ENCODE results near the gene GPR37L1.
"Not testable (repeated sequence)": the region's sequence is repeated elsewhere in the genome, so short reads cannot be mapped to it uniquely, and the experiment has no call there.

Gene GPR37L1

DNA sequence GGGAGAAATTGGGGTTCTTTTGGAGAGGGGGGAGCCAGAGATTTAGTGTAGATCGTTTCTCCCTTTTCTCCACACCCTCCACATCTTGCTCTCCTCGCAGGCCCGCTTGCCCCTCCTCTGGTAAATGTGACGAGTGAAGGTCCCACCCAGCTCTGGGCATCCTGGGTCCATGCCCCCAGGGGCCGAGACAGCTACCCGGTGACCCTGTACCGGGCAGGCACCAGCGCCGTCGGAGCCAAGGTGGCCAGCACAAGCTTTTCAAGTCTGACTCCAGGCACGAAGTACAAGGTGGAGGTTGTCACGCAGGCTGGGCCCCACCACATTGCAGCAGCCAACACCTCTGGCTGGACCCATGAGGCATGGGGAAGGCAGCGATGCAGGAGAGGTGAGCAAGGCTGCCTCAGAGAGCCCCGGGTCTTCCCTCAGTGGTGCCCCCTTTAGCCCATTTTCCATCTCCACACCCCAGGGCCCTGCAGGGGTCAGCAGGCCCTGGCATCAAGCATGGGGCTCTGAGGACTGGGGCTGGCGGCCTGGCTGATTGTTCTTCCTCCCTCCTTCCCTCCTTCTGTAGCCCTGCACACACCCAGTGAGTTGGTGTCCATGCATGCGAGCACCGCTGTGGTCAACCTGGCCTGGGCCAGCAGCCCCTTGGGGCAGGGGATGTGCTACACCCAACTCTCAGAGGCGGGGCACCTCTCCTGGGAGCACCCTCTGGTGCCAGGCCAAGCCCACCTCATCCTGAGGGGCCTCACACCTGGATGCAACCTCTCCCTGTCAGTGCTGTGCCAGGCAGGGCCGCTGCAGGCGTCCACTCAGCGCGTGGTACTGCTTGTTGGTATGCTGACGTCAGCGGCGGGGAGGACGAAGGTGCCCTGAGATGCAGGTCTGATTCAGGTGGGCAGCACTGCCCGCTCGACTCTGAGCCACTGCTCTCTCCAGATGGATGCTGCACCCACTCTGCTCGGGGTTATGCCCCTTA is 54.5 kb downstream of the GPR37L1 start:
- Histone ChIP-seq H3K9me3 (ENCODE audit: control insufficient read depth, insufficient read depth, low read depth, low read length) (no peaks in the 10 kb centered on the region), H3K4me1 (ENCODE audit: control insufficient read depth, insufficient read depth, low read length) (no peaks in the 10 kb centered on the region), H3K27ac (ENCODE audit: extremely low read depth, low read depth, low read length) (no peak overlapping the region), H3K4me3 (ENCODE audit: low read depth, low read length) (no peak overlapping the region), H3K36me3 (ENCODE audit: control insufficient read depth in 2 of 2, insufficient read depth in 1 of 2, low read length in 2 of 2) (no peaks in the 10 kb centered on the region)
- POLR2A ChIA-PET = no interaction called here
- TF ChIP-seq GLI4 (tag by site-specific recombination; IDR thresholded peaks at IDR 0.05) (no peak), ZNF560 (tag by site-specific recombination; IDR thresholded peaks at IDR 0.05; ENCODE audit: borderline replicate concordance) (no peak), ZNF600 (tag by site-specific recombination; IDR thresholded peaks at IDR 0.05) (no peak), ZNF114 (tag by site-specific recombination; IDR thresholded peaks at IDR 0.05) (no peak), ZNF544 (tag by site-specific recombination; IDR thresholded peaks at IDR 0.05) (no peak)
- TF ChIP-seq, protein P1, sequence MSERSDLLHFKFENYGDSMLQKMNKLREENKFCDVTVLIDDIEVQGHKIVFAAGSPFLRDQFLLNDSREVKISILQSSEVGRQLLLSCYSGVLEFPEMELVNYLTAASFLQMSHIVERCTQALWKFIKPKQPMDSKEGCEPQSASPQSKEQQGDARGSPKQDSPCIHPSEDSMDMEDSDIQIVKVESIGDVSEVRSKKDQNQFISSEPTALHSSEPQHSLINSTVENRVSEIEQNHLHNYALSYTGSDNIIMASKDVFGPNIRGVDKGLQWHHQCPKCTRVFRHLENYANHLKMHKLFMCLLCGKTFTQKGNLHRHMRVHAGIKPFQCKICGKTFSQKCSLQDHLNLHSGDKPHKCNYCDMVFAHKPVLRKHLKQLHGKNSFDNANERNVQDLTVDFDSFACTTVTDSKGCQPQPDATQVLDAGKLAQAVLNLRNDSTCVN (tag by site-specific recombination; optimal IDR thresholded peaks at IDR 0.05) = no peak
- TF ChIP-seq, protein P2, sequence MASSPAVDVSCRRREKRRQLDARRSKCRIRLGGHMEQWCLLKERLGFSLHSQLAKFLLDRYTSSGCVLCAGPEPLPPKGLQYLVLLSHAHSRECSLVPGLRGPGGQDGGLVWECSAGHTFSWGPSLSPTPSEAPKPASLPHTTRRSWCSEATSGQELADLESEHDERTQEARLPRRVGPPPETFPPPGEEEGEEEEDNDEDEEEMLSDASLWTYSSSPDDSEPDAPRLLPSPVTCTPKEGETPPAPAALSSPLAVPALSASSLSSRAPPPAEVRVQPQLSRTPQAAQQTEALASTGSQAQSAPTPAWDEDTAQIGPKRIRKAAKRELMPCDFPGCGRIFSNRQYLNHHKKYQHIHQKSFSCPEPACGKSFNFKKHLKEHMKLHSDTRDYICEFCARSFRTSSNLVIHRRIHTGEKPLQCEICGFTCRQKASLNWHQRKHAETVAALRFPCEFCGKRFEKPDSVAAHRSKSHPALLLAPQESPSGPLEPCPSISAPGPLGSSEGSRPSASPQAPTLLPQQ (tag by site-specific recombination; IDR thresholded peaks at IDR 0.05) = peak; percentile 38; the same call in 1 of the 2 replicates
- CTCF ChIA-PET = interaction anchor here (0.7 to 1.4 kb wide), 5 partner anchors 8 to 42 kb away, joined by 3 to 6 read pairs (median 4); no protein-coding TSS in a partner anchor

DNA sequence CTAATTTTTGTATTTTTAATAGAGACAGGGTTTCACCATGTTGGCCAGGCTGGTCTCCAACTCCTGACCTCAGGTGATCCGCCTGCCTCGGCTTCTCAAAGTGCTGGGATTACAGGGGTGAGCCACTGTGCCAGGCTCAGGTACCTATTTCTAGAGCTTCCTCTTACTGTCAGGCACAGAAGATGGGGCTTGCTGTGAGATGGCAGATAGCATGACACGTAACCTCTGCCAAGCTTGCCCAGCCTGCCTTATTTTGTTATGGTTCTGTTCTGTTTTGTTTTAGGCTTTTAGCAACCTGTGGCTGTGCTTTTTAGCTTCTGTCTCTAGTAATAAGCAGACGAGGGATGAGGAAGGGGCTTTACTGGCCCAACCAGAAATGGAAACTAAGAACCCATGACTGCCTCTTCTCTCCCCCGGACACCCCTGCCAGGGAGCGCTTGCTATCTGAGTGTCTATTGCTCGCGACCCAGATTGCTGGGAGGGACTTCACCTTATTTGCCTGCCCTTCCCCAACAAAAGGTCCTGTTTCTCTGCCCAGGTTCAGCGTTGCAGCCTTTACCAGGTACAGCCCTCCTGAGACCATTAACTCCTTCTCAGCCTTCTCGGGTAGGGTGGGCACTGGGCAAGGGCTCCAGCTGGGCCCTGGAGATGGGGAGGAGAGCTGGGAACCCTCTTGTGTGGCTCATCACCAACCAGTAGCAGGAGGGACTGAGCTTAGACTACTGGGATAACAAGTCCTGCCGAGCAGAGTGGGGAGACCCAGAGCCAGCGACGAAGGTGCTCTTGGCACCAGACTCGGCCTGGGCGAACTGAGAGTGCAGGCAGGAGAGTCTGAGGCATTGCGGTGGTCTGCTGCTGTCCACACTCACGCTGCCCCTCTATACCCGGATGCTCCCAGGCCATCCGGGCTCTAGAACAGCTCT is 57.4 kb downstream of the GPR37L1 start:
- Histone ChIP-seq H3K4me1 (ENCODE audit: control insufficient read depth, insufficient read depth, low read length) (no peaks in the 10 kb centered on the region), H3K27ac (ENCODE audit: extremely low read depth, low read depth, low read length) (no peak overlapping the region), H3K4me3 (ENCODE audit: low read depth, low read length) (no peak overlapping the region), H3K9me3 (ENCODE audit: control insufficient read depth, insufficient read depth, low read depth, low read length) (no peaks in the 10 kb centered on the region), H3K36me3 (ENCODE audit: control insufficient read depth in 2 of 2, insufficient read depth in 1 of 2, low read length in 2 of 2) (no peaks in the 10 kb centered on the region)
- POLR2A ChIA-PET = no interaction called here
- CTCF ChIA-PET = interaction anchor here (0.6 to 2.2 kb wide), 4 partner anchors 9 to 531 kb away, joined by 3 to 14 read pairs (median 3); no protein-coding TSS in a partner anchor
- TF ChIP-seq SCRT2 (tag by site-specific recombination; IDR thresholded peaks at IDR 0.05) (peak; percentile 29; the same call in 1 of the 2 replicates), ZNF548 (tag by site-specific recombination; IDR thresholded peaks at IDR 0.05) (no peak)

DNA sequence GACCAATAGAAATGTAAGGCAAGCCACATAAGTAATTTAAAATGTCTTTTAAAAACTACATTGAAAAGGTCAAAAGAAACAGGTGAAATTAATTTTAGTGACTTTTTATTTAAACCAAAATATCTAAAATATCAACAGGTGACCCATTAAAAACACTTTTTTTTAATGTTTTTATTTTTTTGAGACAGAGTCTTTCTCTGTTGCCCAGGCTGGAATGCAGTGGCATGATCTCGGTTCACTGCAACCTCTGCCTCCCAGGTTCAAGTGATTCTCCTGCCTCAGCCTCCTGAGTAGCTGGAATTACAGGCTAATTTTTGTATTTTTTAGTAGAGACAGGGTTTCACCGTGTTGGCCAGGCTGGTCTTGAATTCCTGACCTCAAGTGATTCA is 58.0 kb downstream of the GPR37L1 start:
- H3K9me3 ChIP-seq (ENCODE audit: control insufficient read depth, insufficient read depth, low read depth, low read length); H3K27ac ChIP-seq (ENCODE audit: extremely low read depth, low read depth, low read length); H3K4me1 ChIP-seq (ENCODE audit: control insufficient read depth, insufficient read depth, low read length); H3K4me3 ChIP-seq (ENCODE audit: low read depth, low read length); POLR2A ChIA-PET; H3K36me3 ChIP-seq (ENCODE audit: control insufficient read depth in 2 of 2, insufficient read depth in 1 of 2, low read length in 2 of 2): not testable (repeated sequence)
- TF ChIP-seq SCRT1 (tag by site-specific recombination; IDR thresholded peaks at IDR 0.05; ENCODE audit: borderline replicate concordance) (peak; percentile 55; the same call in 1 of the 2 replicates), SCRT2 (tag by site-specific recombination; IDR thresholded peaks at IDR 0.05) (peak; percentile 81)
- CTCF ChIA-PET = interaction anchor here (0.8 to 2.2 kb wide), 3 partner anchors 8 to 134 kb away, joined by 3 to 14 read pairs (median 3); no protein-coding TSS in a partner anchor

DNA sequence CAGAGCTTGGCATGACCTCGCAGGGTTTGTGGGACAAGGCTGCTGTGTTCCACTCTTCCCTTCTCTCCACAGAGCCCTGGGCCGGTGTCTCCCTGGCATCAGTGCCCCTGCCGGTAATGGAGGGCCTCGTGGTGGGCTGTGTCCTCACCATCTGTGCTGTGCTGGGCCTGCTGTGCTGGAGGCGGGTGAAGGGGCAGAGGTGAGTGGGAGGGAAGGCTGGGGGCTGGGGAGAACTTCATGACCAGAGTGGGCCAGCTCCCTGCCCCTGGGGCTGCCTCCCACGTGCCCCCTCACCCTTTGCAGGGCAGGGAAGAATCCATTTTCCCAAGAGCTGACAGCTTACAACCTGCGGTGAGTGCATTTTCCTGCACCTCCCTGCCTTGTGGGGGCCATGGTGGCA is 58.9 kb downstream of the GPR37L1 start:
- no peaks in the 10 kb centered on the region for H3K9me3 ChIP-seq (ENCODE audit: control insufficient read depth, insufficient read depth, low read depth, low read length)
- H3K4me3 ChIP-seq (ENCODE audit: low read depth, low read length) = no peak overlapping the region
- TF ChIP-seq ZFHX2 (tag by site-specific recombination; conservative IDR thresholded peaks at IDR 0.05) = peak; percentile 90
- TF ChIP-seq EGR2 (tag by site-specific recombination; IDR thresholded peaks at IDR 0.05; ENCODE audit: low read depth) = peak; percentile 87
- no peak for TF ChIP-seq ZNF248 (tag by site-specific recombination; IDR thresholded peaks at IDR 0.05)
- CTCF ChIA-PET = interaction anchor here (0.6 to 1.7 kb wide), 4 partner anchors 12 to 841 kb away, joined by 3 to 8 read pairs (median 5); partner anchors contain the start of gene LGR6
- no peak overlapping the region for H3K27ac ChIP-seq (ENCODE audit: extremely low read depth, low read depth, low read length)
- H3K4me1 ChIP-seq (ENCODE audit: control insufficient read depth, insufficient read depth, low read length) = no peaks in the 10 kb centered on the region
- POLR2A ChIA-PET = no interaction called here
- H3K36me3 ChIP-seq (ENCODE audit: control insufficient read depth in 2 of 2, insufficient read depth in 1 of 2, low read length in 2 of 2) = no peaks in the 10 kb centered on the region
